Gastroesophageal sphincter (tissue), 3 donors: Measurements from ENCODE around the gene ADAMTS9.

Experiments used
- CTCF ChIP-seq, 4 experiments: fragments of 200-600 bp in 2 of 4; fragments of 450-650 bp in 2 of 4; sonication (generic) in 1 of 4; IDR thresholded peaks; one replicate each; pipeline ENCODE4 v1.5.1; 2017 to 2019; ENCODE audit warnings: antibody characterized with exemption in 4 of 4, mild to moderate bottlenecking in 2 of 4, moderate library complexity in 2 of 4
- EP300 ChIP-seq: sonication (generic); formaldehyde crosslinking; IDR thresholded peaks from one replicate; pipeline ENCODE4 v1.6.1; 2017; ENCODE audit warnings: antibody characterized with exemption, mild to moderate bottlenecking
- POLR2A ChIP-seq, 2 donors: fragments of 450-650 bp; IDR thresholded peaks; one replicate each; pipeline ENCODE4 v1.6.1; 2017; ENCODE audit warnings: antibody characterized with exemption in 2 of 2, mild to moderate bottlenecking in 2 of 2, moderate library complexity in 1 of 2
- POLR2AphosphoS5 ChIP-seq: sonication (generic); formaldehyde crosslinking; IDR thresholded peaks from one replicate; pipeline ENCODE4 v1.6.1; 2017; ENCODE audit warnings: antibody characterized with exemption

- no peak for TF ChIP-seq EP300
- no peak for TF ChIP-seq CTCF (IDR thresholded peaks at IDR 0.05)
- no peak for TF ChIP-seq POLR2AphosphoS5
- TF ChIP-seq POLR2A (IDR thresholded peaks at IDR 0.05), result no peak
Observed at GRCh38 chr3:64687086-64687780, 567 bp downstream of the ADAMTS9 start.
